Hair follicular keratinocyte (primary cell): ENCODE measurements around the gene KRTAP21-2. TPM values are rescaled to one million over a fixed set of nuclear protein-coding genes. Genes with fewer than 3 reads are reported as not detected.

Experiments used
- total RNA-seq: library from RNA; depleted of rRNA; stranded (reverse); fragments of >200 nt; gene quantifications from 2 replicates; pipeline ENCODE4 v1.2.3, GENCODE V29; 2015

Gene KRTAP21-2
- total RNA-seq = not detected in 2 replicates

GRCh38 chr21:30747159-30747558 lies at the start of gene KRTAP21-2:
TSS of gene KRTAP21-2 (minus strand) at chr21:30747259. CDS start at chr21:30747202, 57 bp downstream.

GRCh38 chr21:30755328-30755727 lies 8.3 kb upstream of the KRTAP21-2 start, which contains the start of gene KRTAP21-1:
TSS of gene KRTAP21-1 (minus strand) at chr21:30755428. CDS start at chr21:30755378, 50 bp downstream.

GRCh38 chr21:30718239-30718909 lies 28.7 kb downstream of the KRTAP21-2 start, which contains the start of gene KRTAP21-3:
TSS of gene KRTAP21-3 (minus strand) at chr21:30718777. CDS start at chr21:30718759, 18 bp downstream.

Other genes starting within 250 kb of the KRTAP21-2 start
- gene KRTAP19-5, start 245.1 kb downstream of the KRTAP21-2 start, total RNA-seq = not detected in 2 replicates
- not detected in 2 replicates for gene KRTAP19-6, start 205.4 kb downstream of the KRTAP21-2 start, total RNA-seq
- not detected in 2 replicates for gene KRTAP19-7, start 185.9 kb downstream of the KRTAP21-2 start, total RNA-seq
- not detected in 2 replicates for gene KRTAP22-2, start 156.9 kb downstream of the KRTAP21-2 start, total RNA-seq
- gene KRTAP6-3, start 154.8 kb downstream of the KRTAP21-2 start, total RNA-seq = not detected in 2 replicates
- gene KRTAP6-2, start 148.4 kb downstream of the KRTAP21-2 start, total RNA-seq = not detected in 2 replicates
- gene KRTAP22-1, start 146.2 kb downstream of the KRTAP21-2 start, total RNA-seq = not detected in 2 replicates
- not detected in 2 replicates for gene KRTAP6-1, start 133.3 kb downstream of the KRTAP21-2 start, total RNA-seq
- not detected in 2 replicates for gene KRTAP20-1, start 130.8 kb downstream of the KRTAP21-2 start, total RNA-seq
- not detected in 2 replicates for gene KRTAP20-4, start 126.6 kb downstream of the KRTAP21-2 start, total RNA-seq
- not detected in 2 replicates for gene KRTAP20-2, start 112.1 kb downstream of the KRTAP21-2 start, total RNA-seq
- not detected in 2 replicates for gene KRTAP20-3, start 104.4 kb downstream of the KRTAP21-2 start, total RNA-seq
- not detected in 2 replicates for gene KRTAP21-3, start 28.5 kb downstream of the KRTAP21-2 start, total RNA-seq
- not detected in 2 replicates for gene KRTAP21-1, start 8.2 kb upstream of the KRTAP21-2 start, total RNA-seq
- gene KRTAP8-1, start 66.0 kb upstream of the KRTAP21-2 start, total RNA-seq = not detected in 2 replicates
- gene KRTAP7-1, start 82.5 kb upstream of the KRTAP21-2 start, total RNA-seq = not detected in 2 replicates
- gene KRTAP11-1, start 134.3 kb upstream of the KRTAP21-2 start, total RNA-seq = not detected in 2 replicates